Measurements from ENCODE around the gene ZNF581.

Gene ZNF581

DNA sequence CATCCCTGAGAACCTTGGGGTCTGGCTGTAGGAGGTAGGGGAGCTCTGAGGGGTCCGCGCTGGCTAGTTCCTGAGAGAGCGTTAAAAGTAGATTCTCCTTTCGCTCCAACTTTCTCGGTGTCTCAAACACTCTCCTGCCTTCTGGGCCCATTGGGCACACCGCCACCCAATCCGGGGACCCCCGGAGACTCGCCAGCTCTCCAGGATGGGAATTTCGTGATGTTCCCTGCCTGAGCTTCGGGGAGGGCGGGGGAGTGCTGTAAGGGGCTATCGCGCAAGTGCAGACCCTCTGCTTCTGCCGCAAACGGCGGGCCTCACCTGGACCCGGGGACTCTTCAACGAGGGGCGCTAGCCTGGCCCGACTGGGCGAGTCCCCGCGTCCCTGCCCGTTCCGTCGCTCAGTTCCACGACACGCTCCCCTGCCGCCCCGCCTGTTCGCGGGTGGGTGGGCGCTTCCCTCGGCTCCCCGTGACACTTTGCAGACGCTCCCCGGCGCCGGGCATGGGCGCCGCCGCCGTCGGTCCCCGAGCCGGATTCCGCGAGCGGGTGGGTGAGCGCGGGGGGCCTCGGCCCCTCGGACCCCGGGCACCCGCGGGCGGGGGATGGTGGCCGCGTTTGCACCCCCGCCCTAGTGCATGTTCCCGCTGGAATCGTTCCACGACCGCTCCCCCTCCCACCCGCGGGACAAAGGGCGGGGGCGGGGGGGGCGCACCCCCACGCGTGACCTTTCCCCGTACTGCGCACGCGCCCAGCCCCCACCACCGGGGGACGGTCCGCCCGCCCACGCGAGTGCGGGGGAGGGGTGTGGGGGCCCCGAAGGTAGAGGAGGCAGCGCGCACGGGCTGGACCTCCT lies 4.5 kb downstream of the ZNF581 start, which contains the start of gene CCDC106 (continued):
- TF ChIP-seq PRDM2 (tag by site-specific recombination; IDR thresholded peaks at IDR 0.05; ENCODE audit: borderline replicate concordance) (no peak), ZNF174 (tag by site-specific recombination; IDR thresholded peaks at IDR 0.05) (no peak), ZNF837 (tag by site-specific recombination; IDR thresholded peaks at IDR 0.05) (no peak), ZNF292 (tag by site-specific recombination; IDR thresholded peaks at IDR 0.05; ENCODE audit: borderline replicate concordance, low read depth) (no peak), ZNF777 (tag by site-specific recombination; IDR thresholded peaks at IDR 0.05; ENCODE audit: borderline replicate concordance) (no peak), ZNF426 (tag by site-specific recombination; IDR thresholded peaks at IDR 0.05) (no peak), ZNF211 (tag by site-specific recombination; IDR thresholded peaks at IDR 0.05; ENCODE audit: low read depth) (no peak), PATZ1 (tag by site-specific recombination; IDR thresholded peaks at IDR 0.05) (peak; percentile 98), MEIS1 (CRISPR knock-in tag; IDR thresholded peaks at IDR 0.05; ENCODE audit: borderline replicate concordance) (no peak), ZBTB21 (tag by site-specific recombination; IDR thresholded peaks at IDR 0.05) (no peak), ZNF2 (tag by site-specific recombination; IDR thresholded peaks at IDR 0.05) (peak; percentile 62; the same call in 1 of the 2 replicates), ZNF302 (tag by site-specific recombination; IDR thresholded peaks at IDR 0.05; ENCODE audit: low read depth) (no peak), ZNF623 (tag by site-specific recombination; IDR thresholded peaks at IDR 0.05) (no peak), HOXC10 (CRISPR knock-in tag; IDR thresholded peaks at IDR 0.05) (0 out of 2 replicates have a peak, but pooled peaks have one; percentile 36), ZNF596 (tag by site-specific recombination; IDR thresholded peaks at IDR 0.05) (no peak), BCL11B (tag by site-specific recombination; IDR thresholded peaks at IDR 0.05; ENCODE audit: low read depth) (peak; percentile 59; the same call in 1 of the 2 replicates), ZBTB20 (tag by site-specific recombination; IDR thresholded peaks at IDR 0.05) (no peak; the same call in 1 of the 2 replicates), ZBTB48 (tag by site-specific recombination; IDR thresholded peaks at IDR 0.05) (peak; percentile 100), ZNF26 (tag by site-specific recombination; IDR thresholded peaks at IDR 0.05) (no peak), ZBTB1 (tag by site-specific recombination; IDR thresholded peaks at IDR 0.05) (no peak), ZNF266 (tag by site-specific recombination; IDR thresholded peaks at IDR 0.05; ENCODE audit: low read depth) (no peak), ZNF571 (tag by site-specific recombination; IDR thresholded peaks at IDR 0.05) (no peak), ZNF514 (tag by site-specific recombination; IDR thresholded peaks at IDR 0.05) (no peak), ZBTB8A (tag by site-specific recombination; IDR thresholded peaks at IDR 0.05) (peak; percentile 41), ZNF394 (tag by site-specific recombination; IDR thresholded peaks at IDR 0.05; ENCODE audit: borderline replicate concordance) (peak; percentile 45; the same call in 1 of the 2 replicates), ZNF140 (tag by site-specific recombination; IDR thresholded peaks at IDR 0.05) (no peak), ZNF202 (tag by site-specific recombination; IDR thresholded peaks at IDR 0.05; ENCODE audit: borderline replicate concordance) (no peak)
- TF ChIP-seq, protein P1, sequence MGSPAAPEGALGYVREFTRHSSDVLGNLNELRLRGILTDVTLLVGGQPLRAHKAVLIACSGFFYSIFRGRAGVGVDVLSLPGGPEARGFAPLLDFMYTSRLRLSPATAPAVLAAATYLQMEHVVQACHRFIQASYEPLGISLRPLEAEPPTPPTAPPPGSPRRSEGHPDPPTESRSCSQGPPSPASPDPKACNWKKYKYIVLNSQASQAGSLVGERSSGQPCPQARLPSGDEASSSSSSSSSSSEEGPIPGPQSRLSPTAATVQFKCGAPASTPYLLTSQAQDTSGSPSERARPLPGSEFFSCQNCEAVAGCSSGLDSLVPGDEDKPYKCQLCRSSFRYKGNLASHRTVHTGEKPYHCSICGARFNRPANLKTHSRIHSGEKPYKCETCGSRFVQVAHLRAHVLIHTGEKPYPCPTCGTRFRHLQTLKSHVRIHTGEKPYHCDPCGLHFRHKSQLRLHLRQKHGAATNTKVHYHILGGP (tag by site-specific recombination; IDR thresholded peaks at IDR 0.05) = no peak
- TF ChIP-seq, protein P2, sequence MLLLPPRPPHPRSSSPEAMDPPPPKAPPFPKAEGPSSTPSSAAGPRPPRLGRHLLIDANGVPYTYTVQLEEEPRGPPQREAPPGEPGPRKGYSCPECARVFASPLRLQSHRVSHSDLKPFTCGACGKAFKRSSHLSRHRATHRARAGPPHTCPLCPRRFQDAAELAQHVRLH (tag by site-specific recombination; IDR thresholded peaks at IDR 0.05) = no peak
